Fibroblast of pulmonary artery (primary cell): ENCODE data around the gene SNCAIP.

Experiments used
- DNase-seq: peaks from one replicate; pipeline ENCODE4 v3.0.0-alpha.2; 2010; ENCODE audit warnings: low read depth
- H3K4me3 ChIP-seq: replicated peaks from 2 replicates; pipeline ENCODE4 v1.5.1; 2011; ENCODE audit warnings: low read depth, mild to moderate bottlenecking, control low read depth, low read length, moderate library complexity
- TF ChIP-seq, protein P1 (sequence below): IDR thresholded peaks from 2 replicates; pipeline ENCODE4 v1.5.1; 2011; ENCODE audit warnings: mild to moderate bottlenecking, control low read depth, low read length, inconsistent platforms; ENCODE audit errors: missing control alignments

SNCAIP gene

DNA sequence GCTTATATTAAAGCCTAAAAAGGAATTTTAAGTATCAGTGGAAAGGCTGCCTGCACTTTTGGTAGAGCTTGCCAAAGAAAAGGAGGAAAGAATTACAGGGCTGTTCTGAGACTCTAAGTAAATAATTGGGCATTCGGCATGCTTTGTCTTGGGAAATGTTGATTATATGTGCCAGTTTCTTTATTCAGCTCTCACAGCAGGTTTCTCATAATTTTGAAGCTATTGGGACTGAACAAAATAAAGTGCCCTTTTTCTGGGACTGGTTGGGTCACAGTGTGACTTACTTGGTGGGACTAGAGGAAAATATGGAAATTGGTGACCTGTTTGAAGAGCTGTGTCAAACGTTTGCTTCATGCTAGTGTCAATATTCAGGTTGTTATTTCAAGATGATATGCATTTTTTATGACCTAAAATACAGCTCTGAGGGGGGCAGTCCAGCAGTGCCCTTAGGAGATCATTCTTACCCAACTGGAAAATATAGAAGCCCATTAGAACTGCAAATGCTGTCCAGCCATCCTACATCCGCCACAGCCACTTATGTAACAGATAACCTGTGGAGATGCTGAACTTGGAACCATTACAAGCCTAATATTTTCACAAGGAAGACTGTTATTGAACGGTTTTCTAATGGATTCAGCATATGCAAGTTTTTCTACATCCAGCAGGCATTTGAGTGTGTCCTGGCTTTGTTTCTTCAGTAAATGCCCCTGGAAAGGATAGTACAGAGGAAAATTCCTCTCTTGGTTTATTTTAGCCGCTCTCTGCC is 122.4 kb downstream of the SNCAIP start:
- no peak overlapping the region for H3K4me3 ChIP-seq
- TF ChIP-seq, protein P1, sequence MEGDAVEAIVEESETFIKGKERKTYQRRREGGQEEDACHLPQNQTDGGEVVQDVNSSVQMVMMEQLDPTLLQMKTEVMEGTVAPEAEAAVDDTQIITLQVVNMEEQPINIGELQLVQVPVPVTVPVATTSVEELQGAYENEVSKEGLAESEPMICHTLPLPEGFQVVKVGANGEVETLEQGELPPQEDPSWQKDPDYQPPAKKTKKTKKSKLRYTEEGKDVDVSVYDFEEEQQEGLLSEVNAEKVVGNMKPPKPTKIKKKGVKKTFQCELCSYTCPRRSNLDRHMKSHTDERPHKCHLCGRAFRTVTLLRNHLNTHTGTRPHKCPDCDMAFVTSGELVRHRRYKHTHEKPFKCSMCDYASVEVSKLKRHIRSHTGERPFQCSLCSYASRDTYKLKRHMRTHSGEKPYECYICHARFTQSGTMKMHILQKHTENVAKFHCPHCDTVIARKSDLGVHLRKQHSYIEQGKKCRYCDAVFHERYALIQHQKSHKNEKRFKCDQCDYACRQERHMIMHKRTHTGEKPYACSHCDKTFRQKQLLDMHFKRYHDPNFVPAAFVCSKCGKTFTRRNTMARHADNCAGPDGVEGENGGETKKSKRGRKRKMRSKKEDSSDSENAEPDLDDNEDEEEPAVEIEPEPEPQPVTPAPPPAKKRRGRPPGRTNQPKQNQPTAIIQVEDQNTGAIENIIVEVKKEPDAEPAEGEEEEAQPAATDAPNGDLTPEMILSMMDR = no peak
- no peak for DNase-seq

GRCh38 chr5:122435234-122435633 is 123.2 kb downstream of the SNCAIP start:
- no peak for DNase-seq
- no peak overlapping the region for H3K4me3 ChIP-seq
- TF ChIP-seq, protein P1 = no peak

DNA sequence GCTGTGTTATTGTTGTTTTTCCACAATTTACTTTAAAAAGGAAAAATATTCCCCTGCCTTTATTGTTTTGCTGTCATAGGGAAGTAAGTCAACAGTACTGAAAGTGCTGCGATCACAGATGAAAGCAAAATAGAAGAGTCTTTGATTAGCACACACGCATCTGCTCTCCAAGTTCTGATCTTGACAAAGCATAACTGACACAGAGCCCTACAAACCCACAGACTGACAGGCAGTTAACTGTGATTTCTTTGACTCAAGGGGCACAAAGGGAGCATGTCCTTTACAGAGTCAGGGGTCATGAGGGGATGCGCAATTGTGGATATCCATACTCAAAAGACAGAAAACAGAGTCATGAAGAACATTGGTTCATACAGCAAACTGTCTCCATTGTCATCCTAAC is 123.7 kb downstream of the SNCAIP start:
- TF ChIP-seq, protein P1 = no peak
- no peak for DNase-seq
- no peak overlapping the region for H3K4me3 ChIP-seq

- DNase-seq = no peak
- TF ChIP-seq, protein P1 = no peak
- H3K4me3 ChIP-seq = no peak overlapping the region
Measured at GRCh38 chr5:122436615-122437014, 124.6 kb downstream of the SNCAIP start.

- TF ChIP-seq, protein P1 = no peak
- DNase-seq = no peak
- no peak overlapping the region for H3K4me3 ChIP-seq
Measured at GRCh38 chr5:122439645-122440044, 127.6 kb downstream of the SNCAIP start.

DNA sequence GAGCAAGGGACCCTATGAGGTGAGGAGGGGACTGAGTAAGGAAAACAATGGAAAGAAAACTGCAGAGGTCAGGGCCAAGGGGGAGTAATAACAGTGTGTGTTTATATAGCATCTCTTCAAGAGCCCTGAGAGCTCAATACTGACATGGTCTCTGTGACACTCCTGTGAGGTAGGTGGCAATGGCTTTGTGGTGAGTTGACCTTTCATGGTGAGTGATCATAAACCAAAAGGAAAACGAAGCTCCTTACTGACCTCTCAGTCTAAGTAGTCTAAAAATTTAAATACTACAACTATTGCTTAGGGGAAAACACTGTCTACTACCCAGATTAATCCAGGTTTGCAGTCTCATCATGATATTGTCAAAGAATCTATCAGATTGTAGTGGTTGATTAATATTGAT is 130.9 kb downstream of the SNCAIP start:
- TF ChIP-seq, protein P1 = no peak
- no peak for DNase-seq
- no peak overlapping the region for H3K4me3 ChIP-seq

GRCh38 chr5:122444411-122444810 is 132.4 kb downstream of the SNCAIP start:
- no peak for DNase-seq

More at GRCh38 chr5:122444411-122444810, 132.4 kb downstream of the SNCAIP start:
- no peak overlapping the region for H3K4me3 ChIP-seq
- TF ChIP-seq, protein P1 = no peak
